HepG2 (cell line): ENCODE measurements around the gene TACC3. TPM values are rescaled to one million over a fixed set of nuclear protein-coding genes. Genes with fewer than 3 reads are reported as not detected.

Experiments
- AGO1 ChIP-seq: fragments of 200-400 bp; formaldehyde crosslinking; IDR thresholded peaks from 2 replicates; pipeline ENCODE4 v1.6.1; 2017; ENCODE audit warnings: mild to moderate bottlenecking, low read depth, low read length, moderate library complexity; ENCODE audit not compliant: poor library complexity, severe bottlenecking
- ATF7-NPFF ChIP-seq: sonication (generic); formaldehyde crosslinking; IDR thresholded peaks from 2 replicates; pipeline ENCODE4 v1.8.1; 2023; ENCODE audit warnings: mild to moderate bottlenecking, low read depth, missing genetic modification reagents, moderate library complexity
- CENPT ChIP-seq: sonication (generic); formaldehyde crosslinking; IDR thresholded peaks from 2 replicates; pipeline ENCODE4 v1.8.0; 2022; ENCODE audit warnings: low read depth, mild to moderate bottlenecking, moderate library complexity, missing genetic modification reagents
- CHD2 ChIP-seq: IDR thresholded peaks from 2 replicates; pipeline ENCODE4 v1.6.1; 2011; ENCODE audit warnings: low read depth, low read length, improper control_type of control experiment
- GABPA ChIP-seq, 2 experiments: IDR thresholded peaks; 2 replicates each; pipeline ENCODE4 v1.6.1; 2011 to 2016; ENCODE audit warnings: low read depth in 2 of 2, low read length in 1 of 2, missing biosample characterization in 1 of 2, missing genetic modification characterization in 1 of 2
- GLI4 ChIP-seq: sonication (generic); formaldehyde crosslinking; IDR thresholded peaks from 2 replicates; pipeline ENCODE4 v1.5.1; 2020; ENCODE audit warnings: missing genetic modification reagents, mild to moderate bottlenecking, moderate library complexity, borderline replicate concordance
- HMG20B ChIP-seq: conservative IDR thresholded peaks from 2 replicates; pipeline ENCODE4 v1.6.1; 2016; ENCODE audit warnings: missing genetic modification reagents, missing compliant biosample characterization
- MXI1 ChIP-seq: IDR thresholded peaks from 3 replicates; pipeline ENCODE4 v1.6.1; 2012; ENCODE audit warnings: low read depth, low read length, inconsistent platforms, borderline replicate concordance
- NFATC3 ChIP-seq: sonication (generic); formaldehyde crosslinking; IDR thresholded peaks from 2 replicates; pipeline ENCODE4 v1.5.1; 2020; ENCODE audit warnings: mild to moderate bottlenecking, missing genetic modification reagents
- SIX1 ChIP-seq: sonication (generic); formaldehyde crosslinking; IDR thresholded peaks from 2 replicates; pipeline ENCODE4 v1.4.0; 2020; ENCODE audit warnings: missing genetic modification reagents, borderline replicate concordance
- SMC3 ChIP-seq: IDR thresholded peaks from 2 replicates; pipeline ENCODE4 v1.6.1; 2011; ENCODE audit warnings: low read length, improper control_type of control experiment
- XRCC5 ChIP-seq: fragments of 200-400 bp; formaldehyde crosslinking; optimal IDR thresholded peaks from 2 replicates; pipeline ENCODE3; 2017; ENCODE audit warnings: mild to moderate bottlenecking, low read length
- ZNF318 ChIP-seq: sonication (generic); formaldehyde crosslinking; IDR thresholded peaks from 2 replicates; pipeline ENCODE4 v1.4.0; 2020; ENCODE audit warnings: mild to moderate bottlenecking, missing genetic modification reagents
- ZNF691 ChIP-seq: sonication (generic); formaldehyde crosslinking; IDR thresholded peaks from 2 replicates; pipeline ENCODE4 v1.4.0; 2020; ENCODE audit warnings: missing genetic modification reagents, low read depth, mild to moderate bottlenecking, borderline replicate concordance
- ZNF749 ChIP-seq: sonication (generic); formaldehyde crosslinking; IDR thresholded peaks from 2 replicates; pipeline ENCODE4 v1.8.0; 2022; ENCODE audit warnings: mild to moderate bottlenecking, missing genetic modification reagents, moderate library complexity, borderline replicate concordance
- ZNF788 ChIP-seq: sonication (generic); formaldehyde crosslinking; IDR thresholded peaks from 2 replicates; pipeline ENCODE4 v1.5.0; 2020; ENCODE audit warnings: mild to moderate bottlenecking, missing genetic modification reagents, borderline replicate concordance
- ZSCAN31 ChIP-seq: sonication (generic); formaldehyde crosslinking; IDR thresholded peaks from 2 replicates; pipeline ENCODE4 v1.5.0; 2020; ENCODE audit warnings: low read depth, mild to moderate bottlenecking, missing genetic modification reagents
- polyA plus RNA-seq, 8 experiments: library from polyadenylated mRNA; depleted of rRNA in 3 of 8; stranded (reverse) in 7 of 8; unstranded in 1 of 8; fragments of >200 nt; fragmentation: Illumina TruSeq in 4 of 8; extraction: Trizol in 4 of 8; gene quantifications; 2 replicates each; pipeline versions ENCODE4 v1.2.1 to v1.2.3, GENCODE V29; 2011 to 2016; ENCODE audit warnings: low read depth in 4 of 8, missing spikeins in 1 of 8, mixed read lengths in 1 of 8; ENCODE audit not compliant: insufficient read depth in 1 of 8
- total RNA-seq, 5 experiments: library from RNA; depleted of rRNA; stranded (reverse); fragments of >200 nt; fragmentation: Illumina TruSeq; extraction: Trizol; gene quantifications; 2 replicates each; pipeline ENCODE4 v1.2.3, GENCODE V29; 2016; ENCODE audit warnings: low read depth in 1 of 5
- TF ChIP-seq, protein P1 (sequence below): IDR thresholded peaks from 2 replicates; pipeline ENCODE4 v1.6.1; 2018; ENCODE audit warnings: missing genetic modification reagents, mild to moderate bottlenecking, missing compliant biosample characterization

The TACC3 gene
- total and polyA plus RNA-seq, 2 of the 13 experiments (the other 11 are each of a cell fraction or from before 2014, with no cell fraction given) = 20.3 to 21.2 TPM

- TF ChIP-seq SIX1 = no peak
- TF ChIP-seq CHD2 = peak; percentile 69
- peak; percentile 93; the same call in 1 of the 2 replicates for TF ChIP-seq ZNF691 (CRISPR knock-in tag)
- no peak for TF ChIP-seq SMC3
- TF ChIP-seq GLI4 (CRISPR knock-in tag) = peak; percentile 47; the same call in 1 of the 2 replicates
- TF ChIP-seq ATF7-NPFF (CRISPR knock-in tag) = peak; percentile 100
- peak; percentile 85 for TF ChIP-seq HMG20B
- peak; percentile 97 for TF ChIP-seq ZSCAN31 (CRISPR knock-in tag)
- TF ChIP-seq AGO1 = no peak
- TF ChIP-seq GABPA (IDR thresholded peaks at IDR 0.05; ENCODE audit: low read depth, low read length) = no peak
- peak; percentile 83 for TF ChIP-seq GABPA (CRISPR knock-in tag; IDR thresholded peaks at IDR 0.05; ENCODE audit: low read depth)
- peak; percentile 70; the same call in 1 of the 2 replicates for TF ChIP-seq ZNF318 (CRISPR knock-in tag)
- TF ChIP-seq ZNF749 (CRISPR knock-in tag) = peak; percentile 99
- TF ChIP-seq CENPT = peak; percentile 98
- peak; percentile 87; the same call in 1 of the 2 replicates for TF ChIP-seq ZNF788 (CRISPR knock-in tag)
- TF ChIP-seq MXI1 = peak; percentile 88; the same call in 2 of the 3 replicates
- TF ChIP-seq, protein P1, sequence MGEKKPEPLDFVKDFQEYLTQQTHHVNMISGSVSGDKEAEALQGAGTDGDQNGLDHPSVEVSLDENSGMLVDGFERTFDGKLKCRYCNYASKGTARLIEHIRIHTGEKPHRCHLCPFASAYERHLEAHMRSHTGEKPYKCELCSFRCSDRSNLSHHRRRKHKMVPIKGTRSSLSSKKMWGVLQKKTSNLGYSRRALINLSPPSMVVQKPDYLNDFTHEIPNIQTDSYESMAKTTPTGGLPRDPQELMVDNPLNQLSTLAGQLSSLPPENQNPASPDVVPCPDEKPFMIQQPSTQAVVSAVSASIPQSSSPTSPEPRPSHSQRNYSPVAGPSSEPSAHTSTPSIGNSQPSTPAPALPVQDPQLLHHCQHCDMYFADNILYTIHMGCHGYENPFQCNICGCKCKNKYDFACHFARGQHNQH (CRISPR knock-in tag) = peak; percentile 88
- peak; percentile 80; the same call in 1 of the 2 replicates for TF ChIP-seq NFATC3
- TF ChIP-seq XRCC5 = no peak
These were observed 8.9 kb upstream of the TACC3 start, which contains the start of gene SLBP (continued) for GRCh38 chr4:1712216-1713002.
